ENCODE data around the gene PHETA1. TPM values are rescaled to one million over a fixed set of nuclear protein-coding genes. Genes with fewer than 3 reads are reported as not detected.

The PHETA1 gene
- total and polyA plus RNA-seq, 2 donors (not counting 1 experiment from before 2014, with no cell fraction given): 7.4 to 9.4 TPM

DNA sequence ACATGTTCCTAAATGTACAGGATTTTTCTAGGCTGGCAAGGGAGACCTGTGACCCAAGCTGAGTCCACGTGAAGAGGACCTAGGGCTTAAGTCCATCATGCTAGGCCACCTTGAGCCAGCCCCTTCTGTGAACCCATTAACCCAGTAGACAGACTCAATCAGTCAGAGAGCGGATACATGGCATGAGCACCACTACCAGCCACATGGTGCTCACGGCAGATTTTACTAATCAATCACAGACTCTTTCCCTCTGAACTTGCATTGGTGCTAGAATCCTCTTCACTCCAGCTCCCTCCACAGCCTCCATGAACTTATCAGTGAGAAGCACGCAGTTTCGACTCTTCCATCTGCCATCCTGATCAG, 9.0 kb downstream of the PHETA1 start:
- H3K27ac Mint-ChIP-seq: peak overlapping the region; percentile 93
- WGBS (ENCODE audit: insufficient coverage): 82% methylated on average over 5 of the region's 5 CpGs
- DNase-seq (no peak), ATAC-seq (ENCODE audit: low read depth) (no peak)
- H3K4me1 Mint-ChIP-seq: peaks cover 62% of the 10 kb centered on the region
- Histone ChIP-seq H3K4me2 (replicated peaks; ENCODE audit: low read depth, low read length, poor library complexity, severe bottlenecking) (peak overlapping the region; percentile 74), H3K9ac (ENCODE audit: low read length) (no peak overlapping the region), H3K79me2 (ENCODE audit: control insufficient read depth, insufficient read depth, low read length) (no peaks in the 10 kb centered on the region), H3K9me3 (ENCODE audit: control extremely low read depth in 1 of 3, control insufficient read depth in 2 of 3, insufficient read depth in 1 of 3, low read length in 2 of 3) (peaks cover 0 to under 1% (median 0%) of the 10 kb centered on the region in 3 donors), H3K27ac (ENCODE audit: low read length in 2 of 2) (no peak overlapping the region), H3K27me3 (replicated peaks in 1 of 4; ENCODE audit: control extremely low read depth in 1 of 4, control insufficient read depth in 3 of 4, insufficient read depth in 4 of 4, low read length in 3 of 4) (no peaks in the 10 kb centered on the region), H2AFZ (ENCODE audit: insufficient read depth, low read depth, low read length, poor library complexity, severe bottlenecking) (peak overlapping the region; percentile 9), H3K36me3 (replicated peaks in 1 of 2; ENCODE audit: control extremely low read depth in 1 of 2, control insufficient read depth in 1 of 2, extremely low read depth in 1 of 2, insufficient read depth in 2 of 2, low read length in 1 of 2) (peaks cover 0 to 6% of the 10 kb centered on the region in 2 experiments), H4K20me1 (ENCODE audit: control insufficient read depth, insufficient read depth, low read length, poor library complexity, severe bottlenecking) (no peaks in the 10 kb centered on the region), H3K4me3 (ENCODE audit: control extremely low read depth in 1 of 5, extremely low read depth in 1 of 5, insufficient read depth in 1 of 5, low read depth in 2 of 5, low read length in 4 of 5) (no peak overlapping the region), H3K4me1 (ENCODE audit: control insufficient read depth in 2 of 2, insufficient read depth in 2 of 2, low read length in 2 of 2) (peaks cover 53 to 57% of the 10 kb centered on the region in 2 donors)
- ChIA-PET CTCF (interaction anchor here (1.6 to 4.0 kb wide), 3 partner anchors 24 to 43 kb away, joined by 3 to 23 read pairs (median 5); no protein-coding TSS in a partner anchor), POLR2A (no interaction called here)
- H3K9me3 Mint-ChIP-seq (ENCODE audit: insufficient read depth): no peaks in the 10 kb centered on the region
- intact Hi-C loops (cut with micrococcal nuclease): no loop called here
- no peak for TF ChIP-seq CTCF (IDR thresholded peaks at IDR 0.05)
- TF ChIP-seq EZH2 (IDR thresholded peaks at IDR 0.05; ENCODE audit: borderline replicate concordance, insufficient read depth, low read depth, low read length, poor library complexity, severe bottlenecking): no peak
- peak overlapping the region; percentile 84 for H3K4me3 Mint-ChIP-seq
- H3K27me3 Mint-ChIP-seq: no peaks in the 10 kb centered on the region

GRCh38 chr12:111359231-111359913, 9.5 kb downstream of the PHETA1 start:
- CTCF ChIA-PET: interaction anchor here (1.6 to 4.0 kb wide), 2 partner anchors 23 to 37 kb away, joined by 3 to 23 read pairs; no protein-coding TSS in a partner anchor

More at GRCh38 chr12:111359231-111359913, 9.5 kb downstream of the PHETA1 start:
- H3K27ac ChIP-seq (ENCODE audit: low read length in 2 of 2): no peak overlapping the region
- H3K36me3 ChIP-seq (replicated peaks in 1 of 2; ENCODE audit: control extremely low read depth in 1 of 2, control insufficient read depth in 1 of 2, extremely low read depth in 1 of 2, insufficient read depth in 2 of 2, low read length in 1 of 2): peaks cover 0 to 6% of the 10 kb centered on the region in 2 experiments
- Mint-ChIP-seq H3K9me3 (ENCODE audit: insufficient read depth) (no peaks in the 10 kb centered on the region), H3K4me1 (peaks cover 67% of the 10 kb centered on the region), H3K27me3 (no peaks in the 10 kb centered on the region), H3K4me3 (peak overlapping the region; percentile 84), H3K27ac (peak overlapping the region; percentile 93)
- no peak overlapping the region for H3K9ac ChIP-seq (ENCODE audit: low read length)
- peaks cover 56 to 62% of the 10 kb centered on the region in 2 donors for H3K4me1 ChIP-seq (ENCODE audit: control insufficient read depth in 2 of 2, insufficient read depth in 2 of 2, low read length in 2 of 2)
- no peaks in the 10 kb centered on the region for H3K27me3 ChIP-seq (replicated peaks in 1 of 4; ENCODE audit: control extremely low read depth in 1 of 4, control insufficient read depth in 3 of 4, insufficient read depth in 4 of 4, low read length in 3 of 4)
- H3K9me3 ChIP-seq (ENCODE audit: control extremely low read depth in 1 of 3, control insufficient read depth in 2 of 3, insufficient read depth in 1 of 3, low read length in 2 of 3): peaks cover 0 to 5% (median 0%) of the 10 kb centered on the region in 3 donors
- H3K4me3 ChIP-seq (ENCODE audit: control extremely low read depth in 1 of 5, extremely low read depth in 1 of 5, insufficient read depth in 1 of 5, low read depth in 2 of 5, low read length in 4 of 5): no peak overlapping the region
- H3K79me2 ChIP-seq (ENCODE audit: control insufficient read depth, insufficient read depth, low read length): no peaks in the 10 kb centered on the region
- DNase-seq: peak; percentile 6
- peak overlapping the region; percentile 9 for H2AFZ ChIP-seq (ENCODE audit: insufficient read depth, low read depth, low read length, poor library complexity, severe bottlenecking)
- WGBS (ENCODE audit: insufficient coverage): 23% methylated on average over 9 of the region's 11 CpGs
- TF ChIP-seq EZH2 (IDR thresholded peaks at IDR 0.05; ENCODE audit: borderline replicate concordance, insufficient read depth, low read depth, low read length, poor library complexity, severe bottlenecking) (no peak), CTCF (IDR thresholded peaks at IDR 0.05) (no peak)
- intact Hi-C loops (cut with micrococcal nuclease): no loop called here
- no peaks in the 10 kb centered on the region for H4K20me1 ChIP-seq (ENCODE audit: control insufficient read depth, insufficient read depth, low read length, poor library complexity, severe bottlenecking)
- no peak for ATAC-seq (ENCODE audit: low read depth)
- H3K4me2 ChIP-seq (replicated peaks; ENCODE audit: low read depth, low read length, poor library complexity, severe bottlenecking): peak overlapping the region; percentile 74
- POLR2A ChIA-PET: no interaction called here
